HCEC 1CT (cell line): ENCODE measurements around the gene WDR82.
A peak's percentile ranks its signal among the peaks of the same experiment; 100 is the strongest.

ENCODE experiments used
- DNase-seq: peaks from one replicate; pipeline ENCODE4 v3.0.0-alpha.2; 2017

WDR82 gene

DNA sequence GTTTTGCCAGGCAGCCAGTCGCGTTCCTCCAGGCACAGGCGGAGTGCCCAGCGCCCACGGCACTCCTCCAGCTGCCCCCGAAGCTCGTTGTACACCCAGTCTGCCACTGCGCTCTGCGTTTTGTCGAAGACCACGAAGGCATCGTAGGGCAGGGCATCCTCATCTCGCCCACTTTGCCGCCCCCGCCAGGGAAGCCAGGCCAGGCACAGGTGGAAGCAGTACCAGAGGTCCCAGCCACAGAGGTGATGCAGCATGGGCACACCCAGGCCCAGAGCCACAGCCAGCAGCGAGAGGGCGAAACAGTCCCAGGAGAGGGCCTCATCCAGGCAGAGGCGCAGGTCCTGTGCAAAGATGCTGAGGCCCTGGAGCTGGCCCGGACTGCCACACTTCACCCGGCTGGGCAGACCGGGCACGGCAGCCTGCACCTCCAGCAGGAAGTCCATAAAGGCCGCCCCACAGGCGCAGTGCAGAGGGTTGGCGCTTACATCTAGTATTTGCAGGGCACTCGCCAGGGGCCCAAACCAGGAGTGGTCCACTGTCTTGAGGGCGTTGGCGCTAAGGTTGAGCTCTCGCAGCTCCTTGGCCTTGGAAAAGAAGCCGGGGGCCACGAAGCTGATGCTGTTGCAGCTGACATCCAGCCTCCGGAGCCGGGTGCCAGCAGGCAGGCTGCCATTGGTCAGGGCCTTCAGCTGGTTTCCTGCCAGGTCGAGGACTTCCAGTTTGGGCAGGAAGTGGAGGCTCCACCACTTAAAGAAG, 56.7 kb downstream of the WDR82 start:
- no peak for DNase-seq

DNA sequence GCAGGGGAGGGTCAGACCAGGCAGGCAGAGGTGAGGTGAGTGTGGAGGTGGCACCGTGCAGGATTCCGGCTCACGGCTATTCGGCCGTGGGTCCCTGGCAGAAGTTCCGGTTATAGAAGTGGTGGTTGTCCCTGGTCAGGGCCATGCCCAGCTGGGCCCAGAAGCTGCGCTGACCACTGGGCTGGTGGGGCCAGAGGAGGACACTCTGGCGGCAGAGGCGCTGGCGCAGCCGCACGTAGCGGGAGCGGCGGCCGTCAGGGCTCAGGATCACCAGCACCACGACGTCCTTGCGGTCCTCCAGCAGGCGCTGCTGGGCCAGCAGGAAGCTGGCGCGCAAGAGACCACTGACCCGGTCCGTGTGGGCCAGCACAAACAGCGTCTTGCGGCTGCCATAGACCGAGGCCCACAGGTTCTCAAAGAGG, 57.3 kb downstream of the WDR82 start:
- no peak for DNase-seq

DNA sequence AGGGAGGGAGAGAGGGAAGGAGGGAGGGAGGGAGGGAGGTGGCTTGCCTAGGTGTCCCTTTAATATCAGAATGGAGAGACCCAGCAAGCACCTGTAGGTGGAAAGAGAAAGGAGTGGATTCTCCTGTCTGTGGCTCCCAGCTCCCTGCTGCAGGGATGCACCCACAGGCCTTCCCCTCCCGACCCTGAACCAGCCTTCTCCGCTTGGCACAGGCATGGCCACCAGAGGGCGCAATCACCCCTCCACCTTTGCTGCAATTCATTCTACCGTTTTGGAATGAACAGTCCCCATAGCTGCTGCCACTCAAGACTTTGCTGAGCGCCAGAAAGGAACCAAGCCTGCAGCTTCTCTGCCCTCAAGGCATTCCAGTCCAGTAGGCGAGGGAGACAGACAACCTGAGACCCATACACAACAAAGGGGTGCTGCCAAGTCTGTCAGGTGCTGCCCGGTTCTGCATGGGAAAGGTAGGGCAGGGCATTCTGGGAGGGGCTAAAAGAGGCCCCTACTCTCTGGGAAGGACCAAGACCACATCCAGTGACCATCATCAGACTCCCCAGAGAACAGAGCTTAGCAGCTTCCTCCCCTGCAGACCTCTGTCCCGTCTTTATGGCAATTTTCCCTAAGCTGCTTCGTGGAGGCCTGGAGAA, 57.9 kb downstream of the WDR82 start:
- DNase-seq: peak; percentile 65

DNA sequence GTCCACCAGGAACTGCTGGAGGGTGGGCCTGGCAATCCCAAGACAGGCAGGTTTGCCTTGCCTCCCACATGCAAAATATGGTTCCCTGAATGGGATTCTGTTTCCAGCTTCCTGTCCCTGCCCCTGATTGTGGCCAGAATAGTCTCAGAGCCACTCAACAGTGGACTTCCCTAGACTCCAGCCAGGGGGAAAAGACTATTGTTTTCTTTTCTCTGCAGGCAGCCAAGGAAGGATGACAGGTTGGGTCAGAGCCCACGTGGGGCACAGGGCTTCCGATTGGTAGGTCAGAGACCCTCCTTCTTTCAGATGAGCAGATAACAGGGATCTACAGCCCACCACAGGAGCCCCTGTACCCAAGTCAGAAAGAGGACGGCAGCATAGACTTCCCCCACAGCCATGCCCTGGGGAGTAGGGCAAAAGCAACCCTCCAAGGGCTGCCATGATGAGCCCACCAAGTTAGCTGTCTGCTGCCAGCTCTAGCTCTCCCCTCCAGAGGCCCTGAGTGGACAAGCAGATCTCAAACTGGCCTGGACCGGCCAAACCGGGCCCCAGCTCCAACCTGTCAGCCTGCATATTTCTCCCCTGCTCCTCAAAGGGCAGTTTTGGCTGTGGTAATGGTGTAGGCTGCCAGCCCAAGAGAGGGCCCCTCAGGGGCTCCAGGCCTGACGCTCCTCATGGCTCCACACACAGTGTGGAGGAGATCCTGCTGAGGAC, 59.4 kb downstream of the WDR82 start:
- DNase-seq: no peak

DNA sequence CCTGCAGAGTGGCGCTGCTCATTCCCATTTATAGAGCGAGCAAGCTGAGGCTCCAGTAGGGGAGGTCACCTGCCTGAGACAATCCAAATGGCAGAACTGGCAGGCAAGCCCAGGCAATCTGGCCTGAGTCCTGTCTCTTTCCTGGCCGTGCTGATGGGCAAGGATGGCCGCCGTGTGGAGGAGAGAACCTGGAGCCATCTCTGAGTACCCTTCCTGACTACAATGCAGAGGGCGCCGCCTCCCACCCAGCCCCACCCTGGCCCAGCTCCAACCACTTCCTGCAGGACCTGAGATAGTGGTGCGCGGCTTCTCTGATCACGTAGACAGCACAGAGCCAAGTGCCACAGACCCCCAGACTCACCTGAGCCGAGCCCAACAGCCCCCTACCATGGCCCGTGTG, 60.0 kb downstream of the WDR82 start:
- no peak for DNase-seq

DNA sequence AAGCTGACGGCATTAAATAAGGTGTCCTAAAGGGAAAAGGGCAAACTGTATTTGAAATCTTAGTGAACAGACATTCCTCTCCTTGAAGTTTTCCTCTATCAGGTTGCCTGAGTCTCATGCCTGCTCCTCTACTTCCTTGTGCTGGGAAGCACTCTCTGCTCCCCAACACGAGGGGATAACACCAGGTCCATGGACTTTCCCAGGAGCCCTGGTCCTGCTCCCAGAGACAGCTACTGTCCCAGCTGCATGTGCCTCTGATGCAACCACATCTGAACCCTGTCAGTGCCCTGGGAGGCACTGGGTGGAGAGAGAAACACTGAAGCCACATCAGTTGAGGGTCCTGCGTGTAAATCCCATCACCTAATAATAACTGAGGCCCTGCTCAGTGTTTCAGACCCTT, 60.4 kb downstream of the WDR82 start:
- no peak for DNase-seq

DNA sequence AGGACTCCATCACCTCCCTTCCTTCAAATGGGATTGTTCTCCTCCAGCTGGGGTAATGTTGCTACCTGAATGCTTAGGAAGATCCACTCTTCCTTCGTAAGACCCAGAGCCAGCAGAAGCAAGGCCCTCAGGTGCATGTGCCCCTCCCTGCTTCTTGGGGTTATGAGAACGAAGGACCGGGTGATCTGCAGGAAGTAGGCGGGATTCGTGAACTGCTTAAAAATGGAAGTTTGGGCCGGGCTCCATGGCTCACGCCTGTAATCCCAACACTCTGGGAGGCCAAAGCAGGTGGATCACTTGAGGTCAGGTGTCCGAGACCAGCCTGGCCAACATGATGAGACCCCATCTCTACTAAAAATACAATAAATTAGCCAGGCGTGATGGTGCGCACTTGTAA, 61.0 kb downstream of the WDR82 start:
- DNase-seq: no peak

DNA sequence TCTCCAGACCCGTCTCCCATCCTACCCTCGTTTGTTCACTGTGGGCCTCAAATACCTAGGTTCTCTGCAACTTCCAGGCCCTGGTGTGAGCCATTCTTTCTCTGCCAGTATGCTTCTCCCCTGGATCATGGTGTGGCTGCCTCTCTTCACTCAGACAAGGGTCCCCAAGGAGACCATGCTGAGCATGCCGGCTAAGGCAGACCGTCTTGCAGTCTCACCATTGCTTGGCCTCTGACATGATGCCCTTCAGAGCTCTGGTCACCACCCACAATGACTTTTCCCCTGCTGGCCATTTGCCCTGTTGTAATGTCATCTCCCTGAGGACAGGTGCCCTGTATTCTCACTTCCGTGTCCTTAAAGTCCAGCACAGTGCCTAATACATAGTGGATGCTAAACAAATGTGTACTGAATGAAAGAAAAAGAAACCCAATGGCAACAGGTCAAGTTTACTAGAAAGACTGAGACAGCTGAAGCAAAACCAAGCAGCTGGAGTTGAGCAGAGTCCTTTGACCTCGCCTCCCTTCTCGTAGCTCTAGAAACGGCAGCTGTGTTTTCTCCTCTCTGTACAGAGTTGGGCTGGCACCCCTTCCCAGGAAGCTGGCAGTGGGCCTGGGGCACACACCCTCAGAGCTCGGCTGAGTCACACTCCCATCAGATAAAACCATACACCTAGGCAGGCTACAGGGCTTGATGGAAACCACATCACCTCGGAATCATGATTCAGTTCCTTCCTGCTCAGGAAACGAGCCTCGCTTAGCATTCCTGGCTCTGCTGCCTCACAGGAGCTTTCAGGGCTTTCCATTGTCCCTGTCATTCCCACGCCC, 61.7 kb downstream of the WDR82 start:
- peak; percentile 52 for DNase-seq

DNA sequence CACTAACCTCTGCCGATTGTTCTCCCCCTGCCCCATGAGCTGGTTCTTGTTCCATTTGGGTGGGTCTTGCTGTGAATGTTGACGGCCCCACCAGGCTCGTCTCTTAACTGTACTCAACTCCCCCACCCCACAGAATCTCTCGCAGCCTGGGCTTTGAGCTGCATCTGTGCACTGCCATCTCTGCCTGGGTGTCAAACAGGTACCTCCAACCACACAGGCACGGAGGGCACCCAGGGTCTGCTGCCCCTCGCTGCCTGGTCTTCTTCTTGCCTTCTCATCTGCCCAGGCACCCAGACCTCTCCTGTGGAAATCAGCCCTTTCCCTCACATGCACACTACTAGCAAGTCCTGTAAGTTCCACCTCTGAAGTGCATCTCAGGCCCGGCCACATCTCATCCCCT, 63.1 kb downstream of the WDR82 start:
- DNase-seq: no peak

DNA sequence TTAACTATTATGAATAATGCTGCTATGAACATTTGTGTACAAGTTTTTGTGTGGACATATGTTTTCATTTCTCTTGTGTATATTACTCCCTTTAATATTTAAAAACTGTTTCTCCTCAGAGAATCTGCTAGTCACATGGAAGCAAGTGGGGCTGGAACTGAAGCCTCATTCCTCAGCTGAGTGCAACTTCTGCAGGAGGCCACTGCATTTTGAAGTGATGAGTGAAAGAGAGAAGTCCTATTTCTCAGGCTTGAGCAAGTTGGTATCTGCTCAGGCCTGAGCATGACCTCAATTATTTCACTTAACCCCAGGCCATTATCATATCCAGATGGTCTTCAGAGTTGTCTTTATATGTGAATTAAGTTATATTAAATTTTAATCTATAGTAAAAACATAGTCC, 64.5 kb downstream of the WDR82 start:
- no peak for DNase-seq

DNA sequence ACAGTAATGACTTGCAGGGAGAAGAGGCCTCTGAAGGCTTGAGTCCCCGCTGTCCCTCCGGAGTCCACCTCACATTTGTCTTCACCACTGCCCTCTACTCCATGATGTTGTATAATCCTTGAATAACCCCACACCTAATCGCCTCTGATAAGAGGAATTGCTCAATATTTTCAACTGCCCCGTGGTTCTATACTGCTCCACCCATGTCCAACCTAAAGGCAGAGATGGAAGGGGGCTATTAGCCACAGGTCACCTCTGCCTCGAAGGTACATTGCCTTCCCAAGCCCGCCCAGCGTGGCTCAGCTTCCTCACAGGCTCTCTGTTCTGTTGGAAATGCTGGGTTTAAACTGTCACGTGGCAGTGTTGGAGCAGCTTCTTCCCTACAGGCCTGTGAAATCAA, 65.4 kb downstream of the WDR82 start:
- DNase-seq: no peak

DNA sequence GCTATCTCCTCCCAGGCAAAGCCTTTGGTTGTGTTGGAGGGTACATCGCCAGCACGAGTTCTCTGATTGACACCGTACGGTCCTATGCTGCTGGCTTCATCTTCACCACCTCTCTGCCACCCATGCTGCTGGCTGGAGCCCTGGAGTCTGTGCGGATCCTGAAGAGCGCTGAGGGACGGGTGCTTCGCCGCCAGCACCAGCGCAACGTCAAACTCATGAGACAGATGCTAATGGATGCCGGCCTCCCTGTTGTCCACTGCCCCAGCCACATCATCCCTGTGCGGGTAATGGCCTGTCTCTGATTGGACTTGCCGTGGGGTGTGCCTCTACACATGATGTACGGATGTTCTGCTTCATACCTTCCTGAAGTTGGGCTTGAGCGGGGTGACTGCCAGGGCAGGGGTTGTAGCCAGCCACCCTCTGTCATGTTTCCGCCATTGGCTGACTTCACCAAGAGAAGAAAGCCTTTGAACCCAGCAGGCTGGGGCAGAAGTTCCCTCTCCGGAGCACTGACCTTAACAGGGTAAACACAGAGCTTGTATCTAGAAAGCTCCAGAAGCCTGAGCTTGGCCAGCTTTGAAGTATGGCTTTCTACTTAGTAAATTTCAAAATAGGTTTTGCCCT, 67.1 kb downstream of the WDR82 start:
- no peak for DNase-seq

DNA sequence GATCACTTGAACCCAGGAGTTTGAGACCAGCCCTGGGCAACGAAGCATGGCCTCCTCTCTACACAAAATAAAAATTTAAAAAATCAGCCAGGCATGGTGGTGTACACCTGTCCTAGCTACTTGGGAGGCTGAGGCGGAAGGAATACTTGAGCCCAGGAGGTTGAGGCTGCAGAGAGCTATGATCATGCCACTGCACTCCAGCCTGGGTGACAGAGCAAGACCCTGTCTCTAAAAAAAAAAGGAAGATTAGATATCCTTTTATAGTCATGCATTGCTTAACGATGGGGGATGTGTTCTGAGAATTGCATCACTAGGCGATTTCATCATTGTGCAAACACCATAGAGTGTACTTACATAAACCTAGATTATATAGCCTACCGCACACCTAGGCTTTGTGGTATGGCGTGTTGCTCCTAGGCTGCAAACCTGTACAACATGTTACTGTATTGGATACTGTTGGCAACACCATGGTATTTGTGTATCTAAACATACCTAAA, 67.9 kb downstream of the WDR82 start:
- DNase-seq: peak; percentile 20

DNA sequence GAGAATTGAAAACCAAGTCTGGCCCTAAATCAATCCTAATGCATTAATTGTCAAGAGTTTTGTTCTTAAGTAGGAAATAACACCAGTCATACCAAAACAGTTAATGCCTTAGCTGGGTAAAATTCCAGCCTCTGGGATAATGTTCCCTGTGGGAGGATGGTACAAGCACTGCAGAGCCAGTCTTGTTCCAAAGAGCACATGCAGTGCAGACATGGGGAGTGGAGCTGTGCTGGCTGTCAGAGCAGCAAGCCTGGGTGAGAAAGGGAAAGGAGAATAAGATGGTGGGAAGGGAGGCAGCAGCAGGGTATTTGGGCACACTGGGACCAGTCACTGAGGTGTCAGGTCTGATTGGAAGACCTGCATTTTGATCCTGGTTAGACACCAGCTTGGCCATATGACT, 68.4 kb downstream of the WDR82 start:
- no peak for DNase-seq

DNA sequence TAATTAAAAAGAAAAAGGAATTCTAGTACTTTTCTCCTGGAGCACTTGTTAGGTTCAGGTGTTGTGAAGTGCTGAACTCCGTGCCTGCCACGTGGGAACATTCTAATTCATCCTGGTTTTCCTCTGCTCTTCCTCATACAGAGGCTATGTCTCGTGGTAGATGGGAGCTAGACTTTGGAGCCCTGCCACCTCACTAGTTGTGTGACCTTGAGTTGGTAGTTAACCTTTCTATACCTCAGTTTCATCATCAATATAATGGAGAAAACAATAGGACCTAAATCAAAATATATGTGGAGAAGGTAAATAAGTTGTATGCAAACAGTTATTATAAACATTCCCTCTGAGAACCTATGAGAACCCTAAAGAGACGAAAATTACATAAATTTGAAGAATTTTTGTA, 69.9 kb downstream of the WDR82 start:
- no peak for DNase-seq

DNA sequence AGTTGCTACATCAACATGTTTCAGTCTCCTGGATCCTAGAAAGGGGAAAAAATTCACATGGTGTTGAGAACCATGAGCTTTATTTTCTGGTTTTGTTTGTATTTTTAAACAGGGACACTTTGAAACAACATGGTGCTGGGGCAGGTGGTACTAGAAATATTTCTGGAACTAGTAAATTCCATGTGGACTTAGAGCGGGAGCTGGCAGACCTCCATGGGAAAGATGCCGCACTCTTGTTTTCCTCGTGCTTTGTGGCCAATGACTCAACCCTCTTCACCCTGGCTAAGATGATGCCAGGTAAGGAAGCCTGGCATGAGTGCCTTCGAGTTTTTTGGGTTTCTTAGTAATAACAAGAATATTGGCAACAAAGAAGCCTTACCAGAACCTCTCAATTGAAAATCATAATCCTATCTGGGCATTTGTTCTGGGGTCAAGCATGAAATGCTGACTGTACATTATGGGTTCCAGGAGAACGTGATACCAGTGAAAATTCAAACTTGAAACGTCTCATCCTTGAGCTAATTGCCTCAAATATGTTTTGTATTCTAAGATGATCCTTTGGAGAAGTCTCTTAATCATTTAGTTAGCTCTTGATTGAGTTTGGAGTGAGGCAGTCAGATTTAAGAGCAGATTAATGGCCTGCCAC, 72.6 kb downstream of the WDR82 start:
- DNase-seq: no peak
